ENCODE measurements around the gene ETV3L. TPM values are rescaled to one million over a fixed set of nuclear protein-coding genes. Genes with fewer than 3 reads are reported as not detected.

The ETV3L gene
- total RNA-seq, 3 donors from 2014 or later (not counting 1 experiment from before 2014, with no cell fraction given), result not detected

DNA sequence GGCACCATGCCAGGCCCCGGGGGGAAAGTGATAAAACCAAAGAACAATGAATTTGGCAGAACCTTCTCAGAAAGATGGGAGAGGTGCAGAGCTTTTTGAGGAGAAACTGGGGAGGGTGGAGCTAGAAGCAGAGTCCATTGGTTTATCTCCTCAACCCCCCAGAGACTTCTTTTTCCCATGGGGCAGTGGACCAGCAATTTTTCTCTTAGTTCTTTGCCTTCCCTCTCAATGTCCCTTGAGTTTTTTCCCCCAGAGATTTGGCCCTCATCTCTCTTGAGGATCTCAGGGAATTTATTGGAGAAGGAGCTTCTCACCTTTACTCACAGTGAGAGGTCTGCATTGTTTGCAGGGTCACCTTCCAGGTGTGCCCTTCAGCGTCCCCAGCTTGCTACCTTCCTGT, 48.8 kb downstream of the ETV3L start:
- peaks cover 36 to 71% of the 10 kb centered on the region in 2 donors for H3K27me3 Mint-ChIP-seq (ENCODE audit: low read depth in 2 of 2)

DNA sequence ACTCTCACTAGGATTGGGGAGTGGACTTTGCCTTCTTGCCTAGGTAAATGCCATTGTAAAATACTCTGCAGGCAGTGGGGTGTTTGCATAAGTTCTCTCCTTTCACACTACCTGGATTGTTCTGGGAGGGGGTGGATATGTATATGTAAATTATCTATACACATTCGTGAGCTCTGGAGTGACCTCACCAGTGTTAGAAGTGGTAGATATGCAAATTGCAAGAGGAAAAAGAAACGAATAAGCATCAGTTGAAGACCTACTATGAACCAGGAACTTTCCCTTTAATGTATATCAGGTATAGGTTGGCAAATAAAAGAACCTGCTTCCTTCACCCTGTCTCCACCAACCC, 52.6 kb downstream of the ETV3L start:
- H3K27ac ChIP-seq (ENCODE audit: low read length), result no peak overlapping the region
- H3K36me3 ChIP-seq (ENCODE audit: control insufficient read depth, insufficient read depth, low read length), result no peaks in the 10 kb centered on the region
- ATAC-seq (no peak), DNase-seq (no peak)
- H3K4me3 ChIP-seq (ENCODE audit: low read length), result no peak overlapping the region
- TF ChIP-seq, protein P1, sequence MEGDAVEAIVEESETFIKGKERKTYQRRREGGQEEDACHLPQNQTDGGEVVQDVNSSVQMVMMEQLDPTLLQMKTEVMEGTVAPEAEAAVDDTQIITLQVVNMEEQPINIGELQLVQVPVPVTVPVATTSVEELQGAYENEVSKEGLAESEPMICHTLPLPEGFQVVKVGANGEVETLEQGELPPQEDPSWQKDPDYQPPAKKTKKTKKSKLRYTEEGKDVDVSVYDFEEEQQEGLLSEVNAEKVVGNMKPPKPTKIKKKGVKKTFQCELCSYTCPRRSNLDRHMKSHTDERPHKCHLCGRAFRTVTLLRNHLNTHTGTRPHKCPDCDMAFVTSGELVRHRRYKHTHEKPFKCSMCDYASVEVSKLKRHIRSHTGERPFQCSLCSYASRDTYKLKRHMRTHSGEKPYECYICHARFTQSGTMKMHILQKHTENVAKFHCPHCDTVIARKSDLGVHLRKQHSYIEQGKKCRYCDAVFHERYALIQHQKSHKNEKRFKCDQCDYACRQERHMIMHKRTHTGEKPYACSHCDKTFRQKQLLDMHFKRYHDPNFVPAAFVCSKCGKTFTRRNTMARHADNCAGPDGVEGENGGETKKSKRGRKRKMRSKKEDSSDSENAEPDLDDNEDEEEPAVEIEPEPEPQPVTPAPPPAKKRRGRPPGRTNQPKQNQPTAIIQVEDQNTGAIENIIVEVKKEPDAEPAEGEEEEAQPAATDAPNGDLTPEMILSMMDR (IDR thresholded peaks at IDR 0.05), result no peak
- no CpG with 5 or more reads among the region's 2 CpGs for WGBS (ENCODE audit: insufficient coverage)
- H3K27ac Mint-ChIP-seq, result no peak overlapping the region
- no peaks in the 10 kb centered on the region for H3K9me3 Mint-ChIP-seq
- peaks cover 12% of the 10 kb centered on the region for H3K4me1 ChIP-seq (ENCODE audit: control insufficient read depth, insufficient read depth, low read length)
- peaks cover 27% of the 10 kb centered on the region for H3K27me3 ChIP-seq (ENCODE audit: control insufficient read depth, insufficient read depth, low read length)
- intact Hi-C loops (cut with micrococcal nuclease), result no loop called here
- no peaks in the 10 kb centered on the region for H3K36me3 Mint-ChIP-seq
- peaks cover 6 to 12% of the 10 kb centered on the region in 2 donors for H3K4me1 Mint-ChIP-seq
- H3K27me3 Mint-ChIP-seq (ENCODE audit: low read depth in 2 of 2), result peaks cover 48 to 85% of the 10 kb centered on the region in 2 donors
- H3K4me3 Mint-ChIP-seq, result peak overlapping the region; percentile 96
- no peaks in the 10 kb centered on the region for H3K9me3 ChIP-seq (ENCODE audit: control insufficient read depth, insufficient read depth, low read length)

More for the DNA sequence above, 48.8 kb downstream of the ETV3L start:
- Histone ChIP-seq H3K4me3 (ENCODE audit: low read length) (no peak overlapping the region), H3K9me3 (ENCODE audit: control insufficient read depth, insufficient read depth, low read length) (no peaks in the 10 kb centered on the region), H3K27ac (ENCODE audit: low read length) (no peak overlapping the region), H3K36me3 (ENCODE audit: control insufficient read depth, insufficient read depth, low read length) (no peaks in the 10 kb centered on the region), H3K4me1 (ENCODE audit: control insufficient read depth, insufficient read depth, low read length) (peaks cover 8% of the 10 kb centered on the region), H3K27me3 (ENCODE audit: control insufficient read depth, insufficient read depth, low read length) (peaks cover 17% of the 10 kb centered on the region)
- no peak for DNase-seq
- intact Hi-C loops (cut with micrococcal nuclease), result no loop called here
- no peaks in the 10 kb centered on the region for H3K9me3 Mint-ChIP-seq
- peaks cover 6% of the 10 kb centered on the region in 2 donors for H3K4me1 Mint-ChIP-seq
- TF ChIP-seq, protein P1 (IDR thresholded peaks at IDR 0.05), result no peak
- no peak overlapping the region for H3K4me3 Mint-ChIP-seq
- no peak for ATAC-seq
- H3K36me3 Mint-ChIP-seq, result no peaks in the 10 kb centered on the region
- no peak overlapping the region for H3K27ac Mint-ChIP-seq
- WGBS (ENCODE audit: insufficient coverage), result 54% methylated on average over 1 of the region's 2 CpGs

DNA sequence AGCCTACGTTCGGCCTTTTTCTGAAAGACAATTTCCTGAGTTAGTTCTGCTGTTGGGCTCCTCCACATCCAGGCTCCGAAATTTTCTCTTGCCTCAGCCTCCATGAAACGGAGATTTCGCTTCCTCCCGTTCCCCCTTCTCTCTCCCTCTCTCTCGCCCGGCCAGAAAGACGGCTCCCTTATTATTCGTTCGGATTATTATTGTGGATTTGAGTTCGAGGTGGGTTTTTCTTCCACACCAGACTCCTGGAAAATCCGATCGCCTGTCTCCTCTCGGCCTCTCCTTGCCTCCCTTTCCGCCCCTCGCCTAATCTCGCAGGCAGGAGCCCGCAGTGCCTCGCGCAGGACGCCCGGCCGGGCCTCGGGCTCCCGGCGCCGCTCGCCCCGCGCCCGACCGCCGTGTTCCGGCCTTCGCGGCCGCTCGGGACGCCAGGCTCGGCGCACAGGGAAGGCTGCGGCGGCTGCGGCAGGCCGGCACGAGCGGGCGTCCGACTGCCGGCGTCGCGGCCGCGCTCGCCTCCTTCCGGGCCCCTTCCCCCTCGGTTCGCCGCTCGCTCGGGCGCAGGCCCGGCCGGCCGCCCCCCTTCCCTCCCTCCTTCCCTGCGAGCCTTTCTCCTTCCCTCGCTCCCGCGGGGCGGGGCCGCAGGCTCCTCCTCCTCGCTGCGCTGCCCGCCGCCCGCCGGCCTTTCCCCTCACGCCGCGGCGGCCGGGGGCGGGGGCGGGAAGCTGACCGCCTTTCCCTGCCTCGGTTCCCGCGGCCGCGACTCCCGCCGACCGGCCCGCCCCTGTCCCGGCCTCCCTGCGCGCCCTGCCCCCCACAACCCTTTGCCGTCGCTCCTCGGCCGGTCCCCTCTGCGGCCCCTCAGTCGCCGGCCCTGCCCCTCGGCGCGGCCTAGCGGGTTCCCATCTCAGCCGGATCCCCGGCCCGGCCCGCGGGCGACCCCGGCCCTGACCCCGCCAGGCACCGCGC, 54.1 kb downstream of the ETV3L start, which contains the start of gene ARHGEF11:
ARHGEF11 (minus strand) TSS at position 493 of the 969 bp plus-strand sequence. CDS start 1,412 bp downstream, outside the sequence.
- Mint-ChIP-seq H3K36me3 (no peaks in the 10 kb centered on the region), H3K4me3 (peak within 1 kb of the TSS; percentile 96), H3K27ac (peak within 1 kb of the TSS in 1 of 2 donors; percentile 28), H3K9me3 (no peaks in the 10 kb centered on the region), H3K27me3 (ENCODE audit: low read depth in 2 of 2) (peaks cover 46 to 80% of the 10 kb centered on the region in 2 donors), H3K4me1 (peaks cover 6 to 12% of the 10 kb centered on the region in 2 donors)
- Histone ChIP-seq H3K36me3 (ENCODE audit: control insufficient read depth, insufficient read depth, low read length) (no peaks in the 10 kb centered on the region), H3K27ac (ENCODE audit: low read length) (no peak within 1 kb of the TSS), H3K4me1 (ENCODE audit: control insufficient read depth, insufficient read depth, low read length) (peaks cover 12% of the 10 kb centered on the region), H3K4me3 (ENCODE audit: low read length) (peak within 1 kb of the TSS; percentile 23), H3K27me3 (ENCODE audit: control insufficient read depth, insufficient read depth, low read length) (peaks cover 27% of the 10 kb centered on the region), H3K9me3 (ENCODE audit: control insufficient read depth, insufficient read depth, low read length) (no peaks in the 10 kb centered on the region)
- peak; percentile 20 to 34 for DNase-seq
- TF ChIP-seq, protein P1 (IDR thresholded peaks at IDR 0.05), result no peak
- peak; percentile 64 to 76 (median 72) for ATAC-seq
- WGBS (ENCODE audit: insufficient coverage), result under 1% methylated on average over 112 of the region's 120 CpGs
- intact Hi-C loops (cut with micrococcal nuclease), result no loop called here
